ENCODE data around the gene TSPAN15. TPM values are rescaled to one million over a fixed set of nuclear protein-coding genes. Genes with fewer than 3 reads are reported as not detected.

TSPAN15 gene
- total and polyA plus RNA-seq, 9 donors = 2.8 to 13.7 (median 5.6) TPM

DNA sequence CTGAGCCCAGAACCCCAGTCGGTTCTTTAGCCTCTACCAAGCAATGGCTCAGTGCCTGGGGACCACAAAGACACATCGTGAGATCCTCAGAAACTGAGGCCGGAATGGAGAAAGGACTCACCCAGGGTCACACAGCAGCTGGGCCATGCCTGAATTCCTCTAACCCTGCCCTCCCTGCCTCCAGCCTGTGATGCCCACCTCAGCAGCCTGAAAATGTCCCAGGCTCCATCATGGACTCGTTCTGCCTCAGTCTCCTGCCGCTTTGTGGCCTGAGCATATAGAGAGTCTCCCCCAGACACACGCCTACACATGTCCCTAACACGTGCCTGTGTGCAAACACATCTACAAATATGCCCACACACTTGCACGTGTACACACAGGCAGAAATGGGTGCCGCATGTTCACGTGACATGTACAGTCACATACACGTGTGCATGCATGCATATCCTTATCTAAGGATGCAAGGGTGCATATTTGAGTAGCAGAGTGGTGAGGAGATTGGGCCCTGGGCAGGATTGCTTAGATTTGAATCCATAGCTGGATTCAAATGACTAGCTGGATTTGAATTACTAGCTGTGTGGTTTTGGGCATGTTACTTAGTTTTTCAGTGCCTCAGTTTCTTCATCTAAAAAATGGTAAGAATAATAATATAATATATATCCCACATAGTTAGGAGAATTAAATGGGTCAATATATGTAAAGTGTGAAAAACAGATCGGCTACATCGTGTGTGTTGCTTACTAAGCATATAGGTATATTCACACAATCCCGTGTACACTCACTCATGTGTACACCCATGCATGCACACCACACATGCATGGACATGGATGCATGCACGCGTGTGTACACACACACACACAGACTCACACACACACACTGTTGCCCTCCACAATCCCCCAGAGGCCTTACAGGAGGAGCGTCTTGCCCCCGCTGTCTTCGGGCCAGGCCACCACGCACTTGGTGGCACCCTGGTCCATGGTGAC is 36.9 kb upstream of the TSPAN15 start:
- H3K4me3 ChIP-seq = no peak overlapping the region
- TF ChIP-seq EP300 (IDR thresholded peaks at IDR 0.05) (no peak), POLR2A (IDR thresholded peaks at IDR 0.05) (no peak)
- TF ChIP-seq, protein P1, sequence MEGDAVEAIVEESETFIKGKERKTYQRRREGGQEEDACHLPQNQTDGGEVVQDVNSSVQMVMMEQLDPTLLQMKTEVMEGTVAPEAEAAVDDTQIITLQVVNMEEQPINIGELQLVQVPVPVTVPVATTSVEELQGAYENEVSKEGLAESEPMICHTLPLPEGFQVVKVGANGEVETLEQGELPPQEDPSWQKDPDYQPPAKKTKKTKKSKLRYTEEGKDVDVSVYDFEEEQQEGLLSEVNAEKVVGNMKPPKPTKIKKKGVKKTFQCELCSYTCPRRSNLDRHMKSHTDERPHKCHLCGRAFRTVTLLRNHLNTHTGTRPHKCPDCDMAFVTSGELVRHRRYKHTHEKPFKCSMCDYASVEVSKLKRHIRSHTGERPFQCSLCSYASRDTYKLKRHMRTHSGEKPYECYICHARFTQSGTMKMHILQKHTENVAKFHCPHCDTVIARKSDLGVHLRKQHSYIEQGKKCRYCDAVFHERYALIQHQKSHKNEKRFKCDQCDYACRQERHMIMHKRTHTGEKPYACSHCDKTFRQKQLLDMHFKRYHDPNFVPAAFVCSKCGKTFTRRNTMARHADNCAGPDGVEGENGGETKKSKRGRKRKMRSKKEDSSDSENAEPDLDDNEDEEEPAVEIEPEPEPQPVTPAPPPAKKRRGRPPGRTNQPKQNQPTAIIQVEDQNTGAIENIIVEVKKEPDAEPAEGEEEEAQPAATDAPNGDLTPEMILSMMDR (IDR thresholded peaks at IDR 0.05) = no peak
- H3K36me3 ChIP-seq = no peaks in the 10 kb centered on the region
- WGBS, 3 donors = 82 to 85% (median 84%) methylated on average over 20 of the region's 20 CpGs
- no peaks in the 10 kb centered on the region for H3K27me3 ChIP-seq
- no peaks in the 10 kb centered on the region for H3K4me1 ChIP-seq (ENCODE audit: insufficient read depth)
- H3K27ac ChIP-seq = no peak overlapping the region
- intact Hi-C loops (cut with DNase I) = loop anchor here in 1 of 4 donors (5.0 kb wide), 1 partner anchor 177 kb away; no protein-coding TSS in a partner anchor
- peak in 1 of 5 donors; percentile 7 for DNase-seq
- no peaks in the 10 kb centered on the region for H3K9me3 ChIP-seq

DNA sequence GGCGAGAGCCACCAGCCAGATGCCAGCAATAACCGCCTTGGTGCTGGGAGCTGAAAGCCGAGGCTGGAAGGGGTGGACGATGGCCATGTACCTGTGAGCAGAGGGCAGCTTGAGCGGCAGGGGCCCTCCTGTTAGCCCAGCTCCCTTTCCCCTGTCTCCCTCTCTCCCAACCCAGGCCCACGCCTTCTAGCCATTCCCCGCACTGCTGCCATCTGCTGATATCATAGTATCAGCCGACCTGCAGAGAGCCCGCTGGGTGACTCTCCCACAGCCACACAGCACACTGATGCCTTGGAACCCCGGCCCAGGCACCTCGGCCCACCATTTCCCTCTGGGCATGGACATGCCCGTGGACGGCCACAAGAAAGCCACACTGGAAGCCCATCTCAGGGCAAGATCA is 36.2 kb upstream of the TSPAN15 start:
- Histone ChIP-seq H3K4me1 (ENCODE audit: insufficient read depth) (no peaks in the 10 kb centered on the region), H3K27me3 (no peaks in the 10 kb centered on the region), H3K36me3 (no peaks in the 10 kb centered on the region), H3K4me3 (no peak overlapping the region), H3K9me3 (no peaks in the 10 kb centered on the region), H3K27ac (no peak overlapping the region)
- DNase-seq = no peak
- 80 to 84% (median 80%) methylated on average over 13 of the region's 13 CpGs for WGBS, 3 donors
- intact Hi-C loops (cut with DNase I) = no loop called here
- TF ChIP-seq POLR2A (IDR thresholded peaks at IDR 0.05) (no peak), EP300 (IDR thresholded peaks at IDR 0.05) (no peak)
- TF ChIP-seq, protein P1 (IDR thresholded peaks at IDR 0.05) = no peak

DNA sequence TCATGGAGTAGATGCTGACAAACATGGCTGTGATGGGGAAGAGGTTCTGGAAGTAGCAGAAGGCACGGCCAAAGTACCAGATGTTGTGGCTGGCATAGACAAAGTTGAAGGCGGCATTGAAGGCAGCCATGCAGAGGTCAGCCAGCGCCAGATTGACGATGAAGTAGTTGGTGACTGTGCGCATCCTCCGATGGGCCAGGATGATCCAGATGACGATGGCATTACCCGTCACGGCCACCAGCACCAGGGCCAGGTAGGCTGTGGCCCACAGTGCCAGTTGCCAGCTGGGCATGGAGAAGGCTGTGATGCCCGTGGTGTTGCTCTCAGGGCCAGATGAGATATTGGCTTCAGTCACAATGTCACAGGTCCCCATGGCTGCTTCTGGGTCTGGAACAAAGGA is 35.3 kb upstream of the TSPAN15 start:
- WGBS, 3 donors = 90 to 96% (median 92%) methylated on average over 10 of the region's 10 CpGs
- H3K4me3 ChIP-seq = no peak overlapping the region
- no peaks in the 10 kb centered on the region for H3K9me3 ChIP-seq
- no peaks in the 10 kb centered on the region for H3K4me1 ChIP-seq (ENCODE audit: insufficient read depth)
- peak in 1 of 5 donors; percentile 4 for DNase-seq
- TF ChIP-seq, protein P1 (IDR thresholded peaks at IDR 0.05) = no peak
- no peak for TF ChIP-seq POLR2A (IDR thresholded peaks at IDR 0.05)
- no peak for TF ChIP-seq EP300 (IDR thresholded peaks at IDR 0.05)
- H3K36me3 ChIP-seq = no peaks in the 10 kb centered on the region
- no peak overlapping the region for H3K27ac ChIP-seq
- H3K27me3 ChIP-seq = no peaks in the 10 kb centered on the region
- intact Hi-C loops (cut with DNase I) = no loop called here

DNA sequence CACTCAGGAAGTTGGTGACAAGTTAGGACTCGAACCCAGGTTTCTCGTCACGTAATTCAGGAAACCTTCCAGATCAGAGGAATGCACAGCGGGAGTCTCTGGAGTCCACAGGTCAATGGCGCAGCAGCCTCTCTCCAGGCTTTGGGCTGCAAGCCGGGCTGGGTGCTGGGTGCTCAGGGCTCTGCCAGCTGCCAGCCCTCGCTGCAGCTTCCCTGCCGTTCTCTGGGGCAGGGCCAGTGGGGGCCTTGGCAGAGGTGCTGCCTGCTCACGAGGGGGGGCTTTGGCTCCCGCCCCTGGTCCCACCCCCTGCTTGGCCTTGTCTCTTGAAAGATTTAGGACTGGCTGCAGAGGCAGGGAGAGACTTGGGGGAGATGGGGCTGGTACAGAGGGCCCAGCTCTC is 34.6 kb upstream of the TSPAN15 start, which contains the start of gene TACR2:
Gene TACR2, minus strand, starts transcription at position 224 of the 400 bp plus-strand sequence. CDS start 595 bp downstream, outside the sequence.
- Histone ChIP-seq H3K36me3 (no peaks in the 10 kb centered on the region), H3K9me3 (no peaks in the 10 kb centered on the region), H3K4me1 (ENCODE audit: insufficient read depth) (no peaks in the 10 kb centered on the region), H3K27ac (no peak within 1 kb of the TSS), H3K4me3 (no peak within 1 kb of the TSS), H3K27me3 (no peaks in the 10 kb centered on the region)
- intact Hi-C loops (cut with DNase I) = no loop called here
- DNase-seq = peak in 1 of 5 donors; percentile 52
- TF ChIP-seq, protein P1 (IDR thresholded peaks at IDR 0.05) = no peak
- TF ChIP-seq POLR2A (IDR thresholded peaks at IDR 0.05) (no peak), EP300 (IDR thresholded peaks at IDR 0.05) (no peak)
- WGBS, 3 donors = 38 to 43% (median 40%) methylated on average over 9 to 10 of the region's 10 CpGs
